ENCODE measurements around the gene SH2D7. TPM values are rescaled to one million over a fixed set of nuclear protein-coding genes. Genes with fewer than 3 reads are reported as not detected.

Gene SH2D7
- total and polyA plus RNA-seq, 2 experiments from 2014 or later: 0.31 TPM; not detected in 1

DNA sequence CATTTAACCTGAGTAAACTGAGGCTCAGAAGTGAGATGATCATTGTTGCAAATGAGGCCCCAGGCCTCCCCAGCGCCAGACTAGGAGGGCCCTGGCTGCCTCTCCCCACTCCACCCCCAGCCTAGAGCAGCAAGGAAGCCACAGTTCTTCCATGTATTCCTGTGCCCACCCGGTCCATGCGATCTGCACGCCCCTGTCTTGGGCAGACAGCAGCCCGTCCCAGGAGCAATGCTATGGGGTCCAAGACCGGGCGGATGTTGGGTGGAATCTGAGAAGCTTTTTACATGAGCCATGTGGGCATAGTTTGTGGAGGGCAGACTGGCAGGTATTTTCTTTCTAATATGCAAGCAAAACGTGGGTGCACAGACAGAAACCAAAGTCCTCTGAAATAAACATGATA is 15.1 kb downstream of the SH2D7 start:
- H3K4me3 Mint-ChIP-seq: no peak overlapping the region
- Histone ChIP-seq H3K4me3 (no peak overlapping the region), H3F3A (replicated peaks; ENCODE audit: low read depth) (no peaks in the 10 kb centered on the region), H3K9me2 (ENCODE audit: insufficient read depth) (no peaks in the 10 kb centered on the region), H3K4me2 (no peak overlapping the region), H4K20me1 (replicated peaks; ENCODE audit: insufficient read depth) (no peaks in the 10 kb centered on the region), H2AFZ (no peak overlapping the region), H3K27ac (ENCODE audit: low read depth) (no peak overlapping the region), H3K4me1 (ENCODE audit: insufficient read depth) (no peaks in the 10 kb centered on the region), H3K36me3 (ENCODE audit: insufficient read depth) (no peaks in the 10 kb centered on the region), H3K27me3 (ENCODE audit: insufficient read depth) (no peaks in the 10 kb centered on the region), H3K79me2 (replicated peaks; ENCODE audit: insufficient read depth) (no peaks in the 10 kb centered on the region)
- TF ChIP-seq, protein P1, sequence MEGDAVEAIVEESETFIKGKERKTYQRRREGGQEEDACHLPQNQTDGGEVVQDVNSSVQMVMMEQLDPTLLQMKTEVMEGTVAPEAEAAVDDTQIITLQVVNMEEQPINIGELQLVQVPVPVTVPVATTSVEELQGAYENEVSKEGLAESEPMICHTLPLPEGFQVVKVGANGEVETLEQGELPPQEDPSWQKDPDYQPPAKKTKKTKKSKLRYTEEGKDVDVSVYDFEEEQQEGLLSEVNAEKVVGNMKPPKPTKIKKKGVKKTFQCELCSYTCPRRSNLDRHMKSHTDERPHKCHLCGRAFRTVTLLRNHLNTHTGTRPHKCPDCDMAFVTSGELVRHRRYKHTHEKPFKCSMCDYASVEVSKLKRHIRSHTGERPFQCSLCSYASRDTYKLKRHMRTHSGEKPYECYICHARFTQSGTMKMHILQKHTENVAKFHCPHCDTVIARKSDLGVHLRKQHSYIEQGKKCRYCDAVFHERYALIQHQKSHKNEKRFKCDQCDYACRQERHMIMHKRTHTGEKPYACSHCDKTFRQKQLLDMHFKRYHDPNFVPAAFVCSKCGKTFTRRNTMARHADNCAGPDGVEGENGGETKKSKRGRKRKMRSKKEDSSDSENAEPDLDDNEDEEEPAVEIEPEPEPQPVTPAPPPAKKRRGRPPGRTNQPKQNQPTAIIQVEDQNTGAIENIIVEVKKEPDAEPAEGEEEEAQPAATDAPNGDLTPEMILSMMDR (conservative IDR thresholded peaks at IDR 0.05; ENCODE audit: low read depth in 2 of 2): no peak
- no peak for TF ChIP-seq ZNF331 (CRISPR knock-in tag; IDR thresholded peaks at IDR 0.05; ENCODE audit: low read depth)
- TF ChIP-seq ZNF114 (CRISPR knock-in tag; IDR thresholded peaks at IDR 0.05): no peak
- no peak for TF ChIP-seq POLR2AphosphoS5 (IDR thresholded peaks at IDR 0.05; ENCODE audit: low read depth)
- TF ChIP-seq CREB1 (CRISPR knock-in tag; IDR thresholded peaks at IDR 0.05; ENCODE audit: low read depth): no peak
- TF ChIP-seq JUNB (IDR thresholded peaks at IDR 0.05; ENCODE audit: unreplicated experiment): no peak
- TF ChIP-seq EZH2 (IDR thresholded peaks at IDR 0.05; ENCODE audit: low read depth, unreplicated experiment): no peak
- TF ChIP-seq STAT1 (IDR thresholded peaks at IDR 0.05; ENCODE audit: unreplicated experiment): no peak
- TF ChIP-seq EZH2phosphoT487 (IDR thresholded peaks at IDR 0.05; ENCODE audit: unreplicated experiment): no peak
- TF ChIP-seq NANOG (IDR thresholded peaks at IDR 0.05; ENCODE audit: borderline replicate concordance): no peak
- TF ChIP-seq ZNF462 (CRISPR knock-in tag; IDR thresholded peaks at IDR 0.05): no peak
- TF ChIP-seq, protein P2, sequence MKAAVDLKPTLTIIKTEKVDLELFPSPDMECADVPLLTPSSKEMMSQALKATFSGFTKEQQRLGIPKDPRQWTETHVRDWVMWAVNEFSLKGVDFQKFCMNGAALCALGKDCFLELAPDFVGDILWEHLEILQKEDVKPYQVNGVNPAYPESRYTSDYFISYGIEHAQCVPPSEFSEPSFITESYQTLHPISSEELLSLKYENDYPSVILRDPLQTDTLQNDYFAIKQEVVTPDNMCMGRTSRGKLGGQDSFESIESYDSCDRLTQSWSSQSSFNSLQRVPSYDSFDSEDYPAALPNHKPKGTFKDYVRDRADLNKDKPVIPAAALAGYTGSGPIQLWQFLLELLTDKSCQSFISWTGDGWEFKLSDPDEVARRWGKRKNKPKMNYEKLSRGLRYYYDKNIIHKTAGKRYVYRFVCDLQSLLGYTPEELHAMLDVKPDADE (IDR thresholded peaks at IDR 0.05): no peak
- no peak for TF ChIP-seq REST (IDR thresholded peaks at IDR 0.05; ENCODE audit: unreplicated experiment)
- peaks cover 12% of the 10 kb centered on the region for H3K27me3 Mint-ChIP-seq (ENCODE audit: insufficient read depth, low read depth, poor library complexity)
- H3K9me3 Mint-ChIP-seq: no peaks in the 10 kb centered on the region; the same call in 2 of the 3 replicates
- H3K36me3 Mint-ChIP-seq (ENCODE audit: low read depth): peaks cover 10% of the 10 kb centered on the region; the same call in 2 of the 3 replicates
- ATAC-seq (no peak), DNase-seq (ENCODE audit: low spot score) (no peak)
- no peak overlapping the region for H3K27ac Mint-ChIP-seq
- H3K4me1 Mint-ChIP-seq: peaks cover 5% of the 10 kb centered on the region
